ENCODE data around the gene TBC1D5.
A peak's percentile ranks its signal among the peaks of the same experiment; 100 is the strongest.

GRCh38 chr3:17741621-17742101 lies 770 bp downstream of the TBC1D5 start:
- no peak for TF ChIP-seq POLR2AphosphoS5 (IDR thresholded peaks at IDR 0.05; ENCODE audit: low read depth, low read length)
- no peak for TF ChIP-seq POLR2A (IDR thresholded peaks at IDR 0.05; ENCODE audit: low read depth, low read length)
- TF ChIP-seq TAF1 (IDR thresholded peaks at IDR 0.05; ENCODE audit: low read depth, low read length), result no peak
- peak; percentile 12; the same call in 1 of the 2 replicates for TF ChIP-seq SPI1 (IDR thresholded peaks at IDR 0.05; ENCODE audit: low read depth, low read length)
